Measurements from ENCODE around the gene OR6B2.
A peak's percentile ranks its signal among the peaks of the same experiment; 100 is the strongest.

The OR6B2 gene

DNA sequence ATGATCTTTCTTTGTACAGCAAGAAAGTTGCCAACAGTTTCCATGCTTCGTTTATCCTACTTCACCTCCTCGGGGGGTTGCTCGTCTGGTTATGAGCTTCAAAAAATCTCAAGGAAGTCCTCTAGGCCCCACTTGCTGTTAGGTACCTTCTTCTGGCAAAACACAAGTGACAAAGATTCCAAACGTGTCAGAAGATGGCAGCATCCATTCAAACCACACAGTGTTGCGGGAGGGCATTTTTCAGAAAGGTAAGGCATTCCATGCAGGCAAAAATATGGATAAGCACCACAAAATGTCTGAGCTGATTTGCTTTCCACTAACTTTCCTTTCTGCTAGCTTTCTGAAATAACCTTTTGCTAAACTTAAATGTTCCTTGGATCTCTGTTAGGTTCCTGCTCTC, 36.3 kb upstream of the OR6B2 start:
- TF ChIP-seq CTCF (conservative IDR thresholded peaks at IDR 0.05; ENCODE audit: low read depth, low read length) = no peak
- no peak overlapping the region for H3K4me3 ChIP-seq (ENCODE audit: low read length)
- no peak for DNase-seq (ENCODE audit: low read depth)

DNA sequence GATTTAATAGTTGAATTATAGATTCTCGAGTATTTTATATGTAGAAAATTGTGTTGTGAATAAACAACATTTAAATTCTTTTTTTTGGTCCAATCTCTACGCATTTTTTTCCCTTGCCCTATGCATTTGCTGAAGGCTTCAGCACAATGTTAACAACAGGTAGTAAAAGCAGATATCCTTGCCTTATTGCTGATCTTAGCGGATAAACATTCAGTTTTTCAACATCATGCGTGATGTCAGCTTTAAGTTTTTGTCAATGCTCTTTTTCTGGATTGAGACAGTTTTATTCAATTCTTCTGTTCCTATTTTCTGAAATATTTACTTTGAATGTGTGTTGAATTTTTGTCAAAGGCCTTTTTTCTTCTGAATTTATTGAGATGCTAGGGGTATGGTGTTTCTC, 34.7 kb upstream of the OR6B2 start:
- no peak overlapping the region for H3K4me3 ChIP-seq (ENCODE audit: low read length)
- TF ChIP-seq CTCF (conservative IDR thresholded peaks at IDR 0.05; ENCODE audit: low read depth, low read length) = no peak
- no peak for DNase-seq (ENCODE audit: low read depth)

DNA sequence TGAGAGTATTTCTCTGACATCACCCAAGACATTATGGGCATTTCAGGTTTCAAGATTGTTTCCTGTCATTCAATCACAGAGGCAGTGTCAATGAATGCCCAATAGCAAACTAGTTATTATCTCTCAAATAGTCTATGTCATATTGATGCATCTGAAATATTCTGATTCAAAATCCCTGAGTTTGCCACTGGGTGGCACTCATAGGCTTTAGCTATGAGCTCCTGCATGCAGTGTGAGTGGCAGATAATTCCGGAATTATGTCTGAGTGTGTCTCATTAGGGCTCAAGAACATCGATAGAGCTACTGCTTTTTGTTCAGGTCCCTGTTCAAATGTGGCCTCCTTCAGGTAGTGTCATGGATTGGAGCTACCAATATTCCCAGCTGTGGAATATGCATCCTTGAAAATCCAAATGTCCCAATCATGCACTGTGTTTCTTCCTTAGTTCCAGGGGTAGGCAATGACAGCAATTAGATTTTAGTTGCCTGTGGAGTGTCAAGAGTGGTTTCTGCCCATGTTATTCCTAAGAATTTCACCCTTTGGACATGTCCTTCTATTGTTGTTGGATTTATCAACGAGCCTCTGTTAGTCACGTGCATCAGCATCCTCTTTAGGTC, 30.9 kb upstream of the OR6B2 start:
- peak; percentile 74 for TF ChIP-seq CTCF (conservative IDR thresholded peaks at IDR 0.05; ENCODE audit: low read depth, low read length)
- H3K4me3 ChIP-seq (ENCODE audit: low read length) = no peak overlapping the region
- no peak for DNase-seq (ENCODE audit: low read depth)

DNA sequence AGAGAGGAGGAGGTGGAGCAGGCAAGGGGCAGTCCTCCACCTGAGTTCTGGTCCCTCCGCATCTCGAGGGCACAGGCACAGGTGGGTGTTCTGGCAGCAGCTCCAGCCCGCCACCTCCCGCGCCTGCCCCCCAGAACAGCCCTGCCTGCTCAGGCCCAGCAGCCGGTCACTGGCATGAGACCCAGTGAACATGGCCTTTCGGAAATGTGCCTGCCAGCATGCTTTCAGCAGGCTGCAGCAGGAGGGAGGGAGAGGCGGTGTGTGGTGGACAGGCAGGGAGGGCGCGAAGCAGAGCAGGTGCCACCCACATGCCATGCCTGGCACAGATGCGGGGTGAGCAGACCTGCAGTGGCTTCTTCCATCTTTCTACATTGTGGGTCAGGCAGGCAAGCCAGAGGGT, 26.4 kb upstream of the OR6B2 start:
- TF ChIP-seq CTCF (conservative IDR thresholded peaks at IDR 0.05; ENCODE audit: low read depth, low read length) = no peak
- H3K4me3 ChIP-seq (ENCODE audit: low read length) = no peak overlapping the region
- DNase-seq (ENCODE audit: low read depth) = no peak

DNA sequence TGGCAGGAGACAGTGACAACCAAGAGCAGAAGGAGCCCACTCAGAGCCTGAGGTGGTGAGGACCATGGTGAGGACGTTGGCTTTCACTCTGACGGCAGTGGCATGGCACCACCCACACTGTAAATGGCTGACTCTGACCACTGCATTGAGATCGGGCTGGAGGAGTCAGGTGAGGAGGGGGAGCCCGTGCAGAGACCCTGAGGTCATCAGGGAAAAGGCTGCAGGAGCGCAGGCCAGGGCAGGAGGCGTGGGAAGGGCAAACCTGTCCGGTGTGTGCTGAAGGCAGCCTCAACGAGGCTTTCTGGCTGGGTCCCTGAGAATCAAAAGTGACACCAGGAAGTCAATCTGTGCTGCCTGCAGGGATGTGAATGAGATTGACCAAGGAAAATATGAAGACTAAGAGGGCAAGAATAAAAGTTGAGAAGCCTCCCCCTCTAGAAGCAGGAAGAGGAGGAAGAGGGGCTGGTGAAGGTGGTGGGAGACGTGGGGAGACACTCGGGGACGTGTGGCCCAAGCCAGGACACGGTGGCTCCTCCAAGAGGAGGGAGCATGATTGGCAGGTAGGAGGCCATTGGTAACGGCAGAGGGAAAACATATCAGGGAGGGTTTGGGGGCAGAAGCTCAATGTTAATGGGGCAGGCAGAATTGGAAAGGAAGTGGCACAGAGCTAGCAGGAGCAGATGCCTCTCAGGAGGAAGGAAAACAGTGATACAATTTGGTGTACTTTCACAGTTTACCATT, 25.1 kb upstream of the OR6B2 start:
- no peak for DNase-seq (ENCODE audit: low read depth)
- H3K4me3 ChIP-seq (ENCODE audit: low read length) = no peak overlapping the region
- TF ChIP-seq CTCF (conservative IDR thresholded peaks at IDR 0.05; ENCODE audit: low read depth, low read length) = no peak

DNA sequence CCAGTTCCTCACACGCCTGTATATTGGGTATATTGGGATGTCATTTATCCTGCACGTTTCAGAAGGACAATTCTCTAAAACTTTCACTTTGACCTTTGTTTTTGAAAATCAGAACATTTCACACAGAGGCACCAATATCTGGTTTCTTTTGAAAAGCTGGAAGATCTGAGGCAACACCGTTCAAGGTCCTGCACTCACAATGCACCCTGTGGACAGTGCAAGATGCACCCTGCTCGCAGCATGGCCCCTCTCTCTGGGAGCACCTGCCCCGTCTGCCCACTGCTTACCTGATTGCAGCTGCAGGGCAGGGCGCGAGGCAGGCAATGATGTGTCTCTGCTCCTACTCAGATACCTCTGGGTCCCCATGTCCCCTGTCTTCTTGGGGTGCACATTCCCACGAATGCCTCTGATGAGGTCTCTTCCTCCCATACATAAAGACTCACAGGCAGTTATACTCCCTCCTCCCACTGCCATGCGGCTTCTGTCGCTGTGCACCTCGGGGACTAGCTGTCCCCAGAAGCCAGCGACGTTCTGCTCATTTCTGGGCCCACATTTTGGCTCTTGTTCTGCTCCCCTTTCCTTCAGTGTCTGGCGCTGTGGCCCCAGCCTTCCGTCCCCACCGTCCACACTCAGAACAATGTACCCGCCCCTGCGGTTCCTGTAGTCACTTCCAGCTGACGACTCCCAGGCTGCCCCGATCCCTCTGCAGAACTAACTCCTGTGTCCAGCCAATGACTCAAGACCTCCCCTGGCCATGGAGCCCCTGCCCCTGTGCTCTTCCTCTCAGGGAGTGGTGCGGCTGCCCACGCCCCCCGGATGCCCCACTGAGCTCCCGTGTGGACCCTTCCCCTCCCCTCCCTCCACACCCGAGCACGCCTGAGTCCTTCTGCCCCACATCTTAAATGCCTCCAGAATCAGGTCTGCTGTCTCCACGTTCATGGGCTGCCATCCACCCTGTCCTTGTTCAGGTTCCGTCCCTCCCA, 23.2 kb upstream of the OR6B2 start, which contains the start of gene OR6B3:
Gene OR6B3 (minus strand): TSS at position 349 of the 983 bp plus-strand sequence.
- no peak for DNase-seq (ENCODE audit: low read depth)
- no peak within 1 kb of the TSS for H3K4me3 ChIP-seq (ENCODE audit: low read length)
- TF ChIP-seq CTCF (conservative IDR thresholded peaks at IDR 0.05; ENCODE audit: low read depth, low read length) = no peak
